Superior temporal gyrus (tissue), 1 donor: ENCODE results near the gene TMEM179.

ENCODE experiments used
- DNase-seq: peaks from one replicate; pipeline ENCODE4 v3.0.0-alpha.2; 2016; ENCODE audit errors: extremely low spot score

The TMEM179 gene

DNA sequence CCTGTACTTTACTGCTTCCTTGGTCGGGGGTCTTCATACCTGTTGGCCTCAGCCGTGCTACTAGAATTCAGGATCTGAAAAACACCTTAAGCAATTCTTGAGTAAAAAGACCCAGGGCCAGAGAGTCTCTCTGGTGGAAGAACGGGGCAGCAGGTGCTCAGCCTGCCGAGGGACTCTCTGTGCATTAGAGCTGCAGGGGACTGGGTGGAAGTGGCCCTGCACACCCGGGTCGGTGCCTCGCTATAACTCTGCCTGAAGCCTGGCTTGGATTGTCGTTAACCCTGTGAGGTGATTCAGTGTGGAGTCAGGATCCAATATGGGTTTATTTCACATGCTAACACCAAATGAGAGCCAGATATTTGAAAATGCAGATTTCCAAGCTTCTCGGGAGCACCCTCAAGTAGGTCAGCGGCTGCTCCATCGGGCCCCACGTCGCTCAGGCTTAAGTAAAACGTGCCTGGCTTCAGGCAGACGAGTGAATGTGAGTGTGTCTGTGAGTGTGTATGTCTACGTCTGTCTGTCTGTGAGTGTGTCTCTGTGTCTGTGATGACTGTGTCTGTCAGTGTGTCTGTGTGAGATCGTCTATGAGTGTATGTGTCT lies 60.1 kb downstream of the TMEM179 start:
- no peak for DNase-seq

DNA sequence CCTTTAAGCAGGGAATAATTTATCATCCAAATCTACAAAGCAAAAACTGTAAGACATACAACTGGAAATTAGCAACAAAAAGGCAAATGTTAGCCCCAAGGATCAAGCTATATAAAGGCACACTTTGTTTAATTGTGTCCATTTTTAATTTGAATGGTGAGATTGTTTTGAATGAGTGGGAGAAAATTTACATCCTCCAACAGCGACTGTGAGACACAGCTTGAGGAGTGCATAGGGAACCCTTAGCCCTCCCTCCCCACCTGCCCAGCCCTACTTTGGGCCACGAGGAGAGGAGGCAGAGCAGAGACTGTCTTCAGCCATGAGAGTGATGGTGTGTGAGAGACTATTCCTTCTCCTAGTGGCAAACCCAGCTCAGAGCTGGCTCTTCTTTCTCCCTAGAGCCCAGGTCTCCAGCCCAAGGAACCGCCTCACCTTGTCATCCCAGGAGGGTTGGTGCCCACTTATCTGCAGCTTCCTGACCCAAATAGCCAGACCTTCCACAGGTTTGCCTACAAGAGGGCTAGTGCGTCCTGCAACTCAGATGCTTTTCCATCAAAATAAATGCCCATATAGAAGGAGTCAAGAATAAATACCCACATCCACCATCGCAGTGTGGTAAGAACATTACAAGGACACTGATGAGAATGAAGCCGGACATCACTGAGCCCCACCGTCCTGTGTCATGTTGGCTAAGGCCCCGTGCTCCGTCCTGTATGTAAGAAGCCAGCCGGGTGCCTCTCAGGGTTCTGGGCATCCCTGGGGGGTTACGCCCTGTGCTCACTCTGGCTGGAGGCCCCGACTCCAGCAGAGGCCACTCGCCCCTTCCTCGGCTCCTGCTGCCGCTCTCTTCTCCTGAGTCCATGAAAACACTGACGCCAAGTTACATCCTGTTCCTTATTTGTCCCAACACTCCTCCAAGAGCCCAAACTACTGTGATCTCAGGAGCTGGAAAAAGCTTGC lies 61.4 kb downstream of the TMEM179 start:
- no peak for DNase-seq

DNA sequence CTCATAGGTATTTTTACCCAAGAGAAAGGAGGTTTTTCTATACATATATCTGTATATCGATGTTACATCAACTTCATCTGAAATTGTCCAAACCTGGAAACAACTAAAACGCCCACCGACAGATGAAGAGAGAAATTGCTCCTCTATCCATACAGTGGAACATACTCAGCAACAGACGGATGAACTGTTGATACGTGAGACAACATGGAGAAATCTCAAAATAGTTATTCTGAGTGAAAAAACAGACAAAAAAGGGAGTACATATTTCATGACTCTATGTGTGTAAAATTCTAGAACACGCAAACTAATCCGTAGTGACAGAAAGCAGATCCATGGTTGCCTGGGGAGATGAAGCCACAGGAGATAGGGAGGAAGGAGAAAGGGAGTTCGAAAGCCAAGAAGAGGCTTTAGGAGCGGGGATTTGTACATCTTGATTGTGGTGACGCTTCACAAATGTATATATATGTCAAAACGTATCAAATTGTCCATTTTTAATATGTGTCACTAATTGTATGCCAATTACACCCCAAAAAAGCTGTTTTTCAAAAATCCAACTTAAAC lies 62.6 kb downstream of the TMEM179 start:
- no peak for DNase-seq
